Endothelial cell of umbilical vein (primary cell): ENCODE data around the gene CPEB2. TPM values are rescaled to one million over a fixed set of nuclear protein-coding genes. Genes with fewer than 3 reads are reported as not detected.

Experiments
- BruUV-seq: library from RNA; stranded (reverse); fragments of 400-500 nt; replicated peaks from 2 replicates; lab custom pipeline; 2021; lab: Mats Ljungman, UMichigan
- CTCF ChIA-PET: fragments of 300-600, 350-600 bp; sonication (Branson Sonifier 250); formaldehyde crosslinking; loops from one replicate; lab custom pipeline; 2021; ENCODE audit warnings: antibody characterized with exemption, inconsistent platforms; lab: Charles Lee
- POLR2A ChIA-PET: fragments of 300-600, 350-600 bp; sonication (Branson Sonifier 250); formaldehyde crosslinking; loops from one replicate; lab custom pipeline; 2021; ENCODE audit warnings: antibody characterized with exemption, inconsistent platforms; lab: Charles Lee
- DNase-seq: peaks from one replicate; pipeline ENCODE4 v3.0.0-alpha.2; 2011; ENCODE audit warnings: low read depth, low spot score
- FAIRE-seq: peaks from 2 replicates; lab custom pipeline; 2011; peaks lifted over from hg19 to GRCh38; lab: Jason Lieb, UNC
- H2AFZ ChIP-seq: 2 replicates; pipeline ENCODE4 v1.6.0; 2012; ENCODE audit warnings: low read depth, low read length, control low read depth, inconsistent platforms
- H3K27ac ChIP-seq: 2 replicates; pipeline ENCODE4 v1.5.1; 2011; ENCODE audit warnings: low read depth, mild to moderate bottlenecking, control low read depth, low read length, moderate library complexity; ENCODE audit not compliant: insufficient read depth
- H3K27me3 ChIP-seq, 2 experiments: 2 replicates each; pipeline versions ENCODE4 v1.6.0 to v1.6.1; 2011; ENCODE audit warnings: low read length in 2 of 2, mixed read lengths in 1 of 2; ENCODE audit not compliant: control insufficient read depth in 2 of 2, insufficient read depth in 2 of 2
- H3K36me3 ChIP-seq, 2 experiments: 2 replicates in 1 of 2; 3 replicates in 1 of 2; pipeline ENCODE4 v1.5.1; 2011; ENCODE audit warnings: low read length in 2 of 2, mild to moderate bottlenecking in 1 of 2, moderate library complexity in 1 of 2; ENCODE audit not compliant: control insufficient read depth in 2 of 2, insufficient read depth in 2 of 2; ENCODE audit errors: extremely low read depth in 1 of 2
- H3K4me1 ChIP-seq: 3 replicates; pipeline ENCODE4 v1.5.1; 2011; ENCODE audit warnings: mild to moderate bottlenecking, low read length; ENCODE audit not compliant: control insufficient read depth, insufficient read depth; ENCODE audit errors: extremely low read depth
- H3K4me2 ChIP-seq: 2 replicates; pipeline ENCODE4 v1.6.1; 2011; ENCODE audit warnings: low read length, control low read depth, mixed read lengths; ENCODE audit not compliant: insufficient read depth
- H3K4me3 ChIP-seq, 3 experiments: fragments of 200-600 bp in 1 of 3; sonication (generic), shearing (Covaris generic) in 1 of 3; replicated peaks in 1 of 3; 2 replicates each; pipeline ENCODE4 v1.5.1; 2011 to 2016; ENCODE audit warnings: control low read depth in 3 of 3, low read length in 3 of 3, mild to moderate bottlenecking in 2 of 3, inconsistent platforms in 1 of 3, low read depth in 1 of 3, moderate library complexity in 1 of 3; ENCODE audit not compliant: insufficient read depth in 1 of 3
- H3K79me2 ChIP-seq: 2 replicates; pipeline ENCODE4 v1.6.0; 2012; ENCODE audit warnings: low read length, inconsistent platforms; ENCODE audit not compliant: control insufficient read depth, insufficient read depth
- H3K9ac ChIP-seq: replicated peaks from 2 replicates; pipeline ENCODE3; 2011; ENCODE audit warnings: low read length, control low read depth; ENCODE audit not compliant: insufficient read depth; ENCODE audit errors: extremely low read depth
- H3K9me1 ChIP-seq: replicated peaks from 3 replicates; pipeline ENCODE4 v1.6.0; 2011; ENCODE audit warnings: mild to moderate bottlenecking, low read length; ENCODE audit not compliant: control insufficient read depth, insufficient read depth; ENCODE audit errors: extremely low read depth
- H3K9me3 ChIP-seq: replicated peaks from 2 replicates; pipeline ENCODE4 v1.5.1; 2012; ENCODE audit warnings: low read length, inconsistent platforms; ENCODE audit not compliant: control insufficient read depth, insufficient read depth
- H4K20me1 ChIP-seq: replicated peaks from 2 replicates; pipeline ENCODE3; 2011; ENCODE audit warnings: mild to moderate bottlenecking, low read length; ENCODE audit not compliant: control insufficient read depth, insufficient read depth; ENCODE audit errors: extremely low read depth
- CTCF ChIP-seq, 2 donors: IDR thresholded peaks; 1 replicate in 1 of 2; 2 replicates in 1 of 2; pipeline ENCODE4 v1.5.1; 2011; ENCODE audit warnings: low read length in 2 of 2, mild to moderate bottlenecking in 2 of 2, moderate library complexity in 2 of 2, control low read depth in 1 of 2, inconsistent platforms in 1 of 2, low read depth in 1 of 2; ENCODE audit not compliant: insufficient read depth in 1 of 2; ENCODE audit errors: extremely low read depth in 1 of 2
- EZH2 ChIP-seq: IDR thresholded peaks from 2 replicates; pipeline ENCODE4 v1.6.1; 2012; ENCODE audit warnings: borderline replicate concordance, low read depth, mild to moderate bottlenecking, moderate library complexity, low read length, inconsistent platforms; ENCODE audit not compliant: severe bottlenecking
- FOS ChIP-seq: IDR thresholded peaks from 2 replicates; pipeline ENCODE4 v1.6.1; 2011; ENCODE audit warnings: mild to moderate bottlenecking, low read length, moderate library complexity, borderline replicate concordance; ENCODE audit not compliant: insufficient read depth
- GATA2 ChIP-seq: IDR thresholded peaks from 2 replicates; pipeline ENCODE4 v1.7.0; 2011; ENCODE audit warnings: low read depth, mild to moderate bottlenecking, moderate library complexity, mixed read lengths, low read length; ENCODE audit not compliant: insufficient read length, insufficient read depth
- JUN ChIP-seq: IDR thresholded peaks from 2 replicates; pipeline ENCODE4 v1.6.1; 2011; ENCODE audit warnings: borderline replicate concordance, low read depth; ENCODE audit not compliant: insufficient read length, insufficient read depth
- MAX ChIP-seq: IDR thresholded peaks from 2 replicates; pipeline ENCODE4 v1.6.1; 2011; ENCODE audit not compliant: insufficient read depth, insufficient read length
- MYC ChIP-seq: IDR thresholded peaks from one replicate; pipeline ENCODE4 v1.6.1; 2011; ENCODE audit warnings: mild to moderate bottlenecking, low read depth, low read length
- POLR2A ChIP-seq: IDR thresholded peaks from 2 replicates; pipeline ENCODE4 v1.6.1; 2012; ENCODE audit warnings: low read depth, mild to moderate bottlenecking, control low read depth, low read length
- POLR2AphosphoS5 ChIP-seq: IDR thresholded peaks from 2 replicates; pipeline ENCODE4 v1.6.1; 2012; ENCODE audit warnings: low read depth, mild to moderate bottlenecking, control low read depth, low read length, moderate library complexity; ENCODE audit not compliant: insufficient read depth
- dilution Hi-C: fragments of 300-500 bp; cut with MboI; formaldehyde crosslinking; loops from one replicate; pipeline ENCODE4 v1.15.0; 2019; ENCODE audit warnings: low sequenced_read_pairs; ENCODE audit not compliant: extremely low pct_ligation_motif_present
- intact Hi-C: fragments of 100-400 bp; cut with micrococcal nuclease; formaldehyde crosslinking; loops from one replicate; pipeline ENCODE4 v1.10.0; 2022
- polyA plus RNA-seq, 4 experiments: library from polyadenylated mRNA; depleted of rRNA in 3 of 4; stranded (reverse) in 3 of 4; unstranded in 1 of 4; fragments of >200 nt; gene quantifications; 2 replicates each; pipeline versions ENCODE4 v1.2.1 to v1.2.3, GENCODE V29; 2011 to 2012; ENCODE audit warnings: missing spikeins in 1 of 4
- total RNA-seq: library from RNA; stranded (reverse); gene quantifications from 2 replicates; pipeline ENCODE4 v1.2.3, GENCODE V29; 2021

CPEB2 gene
- total and polyA plus RNA-seq, 2 donors (not counting 3 experiments of a cell fraction or from before 2014, with no cell fraction given) = 2.8 to 11.7 TPM

- FAIRE-seq = no peak
- TF ChIP-seq POLR2AphosphoS5 = no peak
- TF ChIP-seq EZH2 = no peak
- no peak for TF ChIP-seq CTCF (IDR thresholded peaks at IDR 0.05; ENCODE audit: extremely low read depth in 1 of 2, insufficient read depth in 1 of 2, low read depth in 1 of 2, low read length in 2 of 2)
- H3K27me3 ChIP-seq = no peaks in the 10 kb centered on the region
- no peaks in the 10 kb centered on the region for H4K20me1 ChIP-seq
- H3K4me2 ChIP-seq = no peak overlapping the region
- no peak overlapping the region for H3K27ac ChIP-seq
- no peak overlapping the region for H2AFZ ChIP-seq
- no peaks in the 10 kb centered on the region for H3K79me2 ChIP-seq
- intact Hi-C loops (no loop called here), dilution Hi-C loops (no loop called here)
- no peaks in the 10 kb centered on the region for H3K36me3 ChIP-seq
- H3K9ac ChIP-seq = no peak overlapping the region
- no peaks in the 10 kb centered on the region for H3K9me3 ChIP-seq
- H3K4me3 ChIP-seq = no peak overlapping the region
- H3K4me1 ChIP-seq = no peaks in the 10 kb centered on the region
- BruUV-seq = no TSS peak
- no peak for DNase-seq
- ChIA-PET POLR2A (no interaction called here), CTCF (no interaction called here)
- H3K9me1 ChIP-seq = no peaks in the 10 kb centered on the region
These were observed 41.0 kb upstream of the CPEB2 start for GRCh38 chr4:14961292-14961691.

GRCh38 chr4:14965071-14965470 is 37.2 kb upstream of the CPEB2 start:
- Histone ChIP-seq H3K79me2 (no peaks in the 10 kb centered on the region), H3K27me3 (no peaks in the 10 kb centered on the region), H3K36me3 (no peaks in the 10 kb centered on the region), H3K27ac (no peak overlapping the region), H4K20me1 (no peaks in the 10 kb centered on the region), H3K9me1 (no peaks in the 10 kb centered on the region), H3K4me1 (no peaks in the 10 kb centered on the region), H3K4me2 (no peak overlapping the region), H3K9ac (no peak overlapping the region), H2AFZ (no peak overlapping the region), H3K4me3 (no peak overlapping the region), H3K9me3 (no peaks in the 10 kb centered on the region)
- no peak for TF ChIP-seq EZH2
- TF ChIP-seq FOS = no peak
- TF ChIP-seq MYC = no peak
- TF ChIP-seq CTCF (IDR thresholded peaks at IDR 0.05; ENCODE audit: extremely low read depth in 1 of 2, insufficient read depth in 1 of 2, low read depth in 1 of 2, low read length in 2 of 2) = no peak
- TF ChIP-seq POLR2AphosphoS5 = no peak
- no peak for TF ChIP-seq MAX
- no peak for TF ChIP-seq POLR2A
- TF ChIP-seq JUN = no peak
- no peak for TF ChIP-seq GATA2
- CTCF ChIA-PET = no interaction called here
- no TSS peak for BruUV-seq
- no peak for DNase-seq
- POLR2A ChIA-PET = no interaction called here
- intact Hi-C loops = no loop called here
- dilution Hi-C loops = no loop called here
- FAIRE-seq = no peak
